B cell (primary cell): ENCODE data around the gene PCSK9.

Experiments used
- EZH2 ChIP-seq: IDR thresholded peaks from 2 replicates; pipeline ENCODE4 v1.6.1; 2012; ENCODE audit warnings: borderline replicate concordance, low read depth, mild to moderate bottlenecking, moderate library complexity, low read length; ENCODE audit not compliant: insufficient read depth, poor library complexity, severe bottlenecking
- TF ChIP-seq, protein P1 (sequence below): fragments of 200-600 bp; IDR thresholded peaks from one replicate; pipeline ENCODE4 v1.8.0; 2022; ENCODE audit warnings: antibody characterized with exemption, mild to moderate bottlenecking

DNA sequence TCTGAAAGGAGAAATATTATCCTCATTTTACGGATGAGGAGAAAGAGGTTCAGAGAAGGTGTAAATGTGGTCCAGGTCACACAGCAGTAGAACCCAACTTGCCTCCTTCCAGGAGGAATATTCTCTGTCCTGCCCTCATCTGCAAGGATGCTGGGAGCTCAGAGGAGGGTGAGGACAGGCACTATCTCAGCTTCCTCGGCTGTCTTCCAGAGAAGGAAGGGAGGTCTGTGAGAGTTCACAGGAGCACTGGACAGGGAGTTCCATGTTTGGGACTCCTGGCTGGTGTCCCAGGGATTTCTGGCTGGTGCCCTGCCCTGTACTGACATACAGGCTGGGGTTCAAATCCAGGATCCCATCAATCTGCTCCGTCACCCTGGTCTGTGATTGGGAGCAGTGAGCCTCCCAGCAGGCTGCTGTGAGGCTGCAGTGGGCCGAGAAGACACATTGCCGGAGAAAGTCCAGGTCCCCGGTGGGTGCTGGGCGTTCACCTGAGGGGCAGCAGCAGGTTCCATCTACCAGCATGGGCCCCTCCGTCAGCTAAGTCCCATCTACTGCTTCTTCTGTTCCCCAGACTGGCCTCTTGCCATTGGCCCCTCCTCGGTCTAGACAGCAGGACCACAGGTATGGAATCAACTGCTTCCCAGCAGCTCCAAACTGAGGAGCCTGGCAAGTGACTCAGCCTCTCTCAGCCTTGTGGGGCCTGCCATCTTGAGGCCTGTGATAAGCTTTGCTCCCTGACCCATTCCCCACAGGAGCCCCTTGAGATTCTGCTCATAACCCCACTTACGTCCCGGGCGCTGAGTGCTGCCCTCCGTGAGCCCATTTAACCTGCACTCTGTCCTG, 49.2 kb upstream of the PCSK9 start:
- TF ChIP-seq, protein P1, sequence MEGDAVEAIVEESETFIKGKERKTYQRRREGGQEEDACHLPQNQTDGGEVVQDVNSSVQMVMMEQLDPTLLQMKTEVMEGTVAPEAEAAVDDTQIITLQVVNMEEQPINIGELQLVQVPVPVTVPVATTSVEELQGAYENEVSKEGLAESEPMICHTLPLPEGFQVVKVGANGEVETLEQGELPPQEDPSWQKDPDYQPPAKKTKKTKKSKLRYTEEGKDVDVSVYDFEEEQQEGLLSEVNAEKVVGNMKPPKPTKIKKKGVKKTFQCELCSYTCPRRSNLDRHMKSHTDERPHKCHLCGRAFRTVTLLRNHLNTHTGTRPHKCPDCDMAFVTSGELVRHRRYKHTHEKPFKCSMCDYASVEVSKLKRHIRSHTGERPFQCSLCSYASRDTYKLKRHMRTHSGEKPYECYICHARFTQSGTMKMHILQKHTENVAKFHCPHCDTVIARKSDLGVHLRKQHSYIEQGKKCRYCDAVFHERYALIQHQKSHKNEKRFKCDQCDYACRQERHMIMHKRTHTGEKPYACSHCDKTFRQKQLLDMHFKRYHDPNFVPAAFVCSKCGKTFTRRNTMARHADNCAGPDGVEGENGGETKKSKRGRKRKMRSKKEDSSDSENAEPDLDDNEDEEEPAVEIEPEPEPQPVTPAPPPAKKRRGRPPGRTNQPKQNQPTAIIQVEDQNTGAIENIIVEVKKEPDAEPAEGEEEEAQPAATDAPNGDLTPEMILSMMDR = no peak
- TF ChIP-seq EZH2 = no peak
